Sigmoid colon (tissue), 7 donors: ENCODE results near the gene IFT74. TPM values are rescaled to one million over a fixed set of nuclear protein-coding genes. Genes with fewer than 3 reads are reported as not detected.

ENCODE experiments used
- DNase-seq: peaks from one replicate; pipeline ENCODE4 v3.0.0-alpha.2; 2019
- H3K27ac ChIP-seq, 4 donors: fragments of 200-600 bp; sonication (generic); one replicate each; pipeline ENCODE4 v1.5.1; 2016 to 2019; ENCODE audit warnings: mild to moderate bottlenecking in 1 of 4
- H3K27me3 ChIP-seq, 3 donors: fragments of 200-600 bp; sonication (generic); one replicate each; pipeline ENCODE4 v1.5.1; 2019; ENCODE audit warnings: mild to moderate bottlenecking in 1 of 3
- H3K36me3 ChIP-seq, 4 donors: fragments of 200-600 bp; sonication (generic); one replicate each; pipeline ENCODE4 v1.5.1; 2016 to 2019
- H3K4me1 ChIP-seq, 4 donors: fragments of 200-600 bp; sonication (generic); one replicate each; pipeline ENCODE4 v1.5.1; 2017 to 2019
- H3K4me3 ChIP-seq, 4 donors: fragments of 200-600 bp; sonication (generic); one replicate each; pipeline ENCODE4 v1.5.1; 2017 to 2019; ENCODE audit warnings: mild to moderate bottlenecking in 2 of 4, moderate library complexity in 1 of 4
- H3K9me3 ChIP-seq, 4 donors: fragments of 200-600 bp in 3 of 4; sonication (generic) in 3 of 4; one replicate each; pipeline versions ENCODE4 v1.5.1 to v1.6.1; 2013 to 2019
- CTCF ChIP-seq, 4 experiments: fragments of 450-650 bp in 3 of 4; fragments of 200-600 bp in 1 of 4; IDR thresholded peaks; one replicate each; pipeline ENCODE4 v1.5.1; 2016 to 2019; ENCODE audit warnings: antibody characterized with exemption in 4 of 4, mild to moderate bottlenecking in 3 of 4, moderate library complexity in 2 of 4
- EP300 ChIP-seq, 4 donors: sonication (generic); formaldehyde crosslinking; IDR thresholded peaks; one replicate each; pipeline ENCODE4 v1.6.1; 2017; ENCODE audit warnings: antibody characterized with exemption in 4 of 4
- POLR2A ChIP-seq, 2 donors: fragments of 450-650 bp; IDR thresholded peaks; one replicate each; pipeline ENCODE4 v1.6.1; 2016; ENCODE audit warnings: antibody characterized with exemption in 2 of 2, mild to moderate bottlenecking in 2 of 2, moderate library complexity in 2 of 2
- POLR2AphosphoS5 ChIP-seq, 4 donors: sonication (generic); formaldehyde crosslinking; IDR thresholded peaks; one replicate each; pipeline ENCODE4 v1.6.1; 2017; ENCODE audit warnings: antibody characterized with exemption in 4 of 4
- WGBS, 2 donors: extraction: QIAGEN DNeasy Blood & Tissue Kit; methylation state at CpG; one replicate each; pipeline ENCODE4 v1.1.7; 2013; 5-methylcytosine and 5-hydroxymethylcytosine counted together
- intact Hi-C: fragments of 100-400 bp; cut with DNase I; formaldehyde crosslinking; loops from one replicate; pipeline ENCODE4 v1.15.1; 2023
- polyA plus RNA-seq, 3 donors: library from polyadenylated mRNA; stranded (reverse); fragments of 200-250 nt; gene quantifications; one replicate each; pipeline ENCODE4 v1.2.3, GENCODE V29; 2013
- total RNA-seq, 4 donors: library from RNA; depleted of rRNA; stranded (reverse); fragments of >200 nt; gene quantifications; one replicate each; pipeline ENCODE4 v1.1.0, GENCODE V29; 2016
- donor health status: healthy with polysubstance abuse.
- donor health status: Bipolar disorder and iron deficiency.
- donor health status: healthy.

The IFT74 gene
- total and polyA plus RNA-seq, 7 donors = 9.6 to 22.5 (median 14.5) TPM

- no peak within 1 kb of the TSS for H3K27ac ChIP-seq
- 26 to 74% methylated on average over 3 of the region's 3 CpGs for WGBS, 2 donors
These were observed 49.3 kb downstream of the IFT74 start, which contains the start of gene LRRC19 for GRCh38 chr9:27005491-27005890. Gene LRRC19 (minus strand): TSS chr9:27005672. CDS start chr9:26999694, 5,978 bp downstream.

GRCh38 chr9:27019589-27019988 lies 63.4 kb downstream of the IFT74 start:
- Histone ChIP-seq H3K4me3 (no peak overlapping the region), H3K27me3 (no peaks in the 10 kb centered on the region), H3K27ac (no peak overlapping the region), H3K9me3 (no peaks in the 10 kb centered on the region), H3K4me1 (no peaks in the 10 kb centered on the region), H3K36me3 (peaks cover 6 to 70% (median 12%) of the 10 kb centered on the region in 4 donors)
- intact Hi-C loops = no loop called here
- DNase-seq = no peak
- TF ChIP-seq POLR2A (IDR thresholded peaks at IDR 0.05) (no peak), POLR2AphosphoS5 (IDR thresholded peaks at IDR 0.05) (no peak), EP300 (IDR thresholded peaks at IDR 0.05) (no peak), CTCF (IDR thresholded peaks at IDR 0.05) (no peak)

More at GRCh38 chr9:27005491-27005890, 49.3 kb downstream of the IFT74 start, which contains the start of gene LRRC19:
- no peak for TF ChIP-seq POLR2AphosphoS5 (IDR thresholded peaks at IDR 0.05)
- TF ChIP-seq EP300 (IDR thresholded peaks at IDR 0.05) = no peak
- no peak for TF ChIP-seq CTCF (IDR thresholded peaks at IDR 0.05)
- TF ChIP-seq POLR2A (IDR thresholded peaks at IDR 0.05) = no peak
- no peaks in the 10 kb centered on the region for H3K27me3 ChIP-seq
- no peak within 1 kb of the TSS for H3K4me3 ChIP-seq
- peaks cover 0 to 19% (median 4%) of the 10 kb centered on the region in 4 donors for H3K36me3 ChIP-seq
- DNase-seq = no peak
- no peaks in the 10 kb centered on the region for H3K9me3 ChIP-seq
- no peaks in the 10 kb centered on the region for H3K4me1 ChIP-seq
- intact Hi-C loops = no loop called here

- Histone ChIP-seq H3K27me3 (no peaks in the 10 kb centered on the region), H3K9me3 (no peaks in the 10 kb centered on the region), H3K4me1 (no peaks in the 10 kb centered on the region), H3K4me3 (no peak overlapping the region), H3K36me3 (peaks cover 6 to 45% (median 8%) of the 10 kb centered on the region in 4 donors), H3K27ac (no peak overlapping the region)
- intact Hi-C loops = no loop called here
- WGBS, 2 donors = 88 to 94% methylated on average over 5 of the region's 5 CpGs
- TF ChIP-seq POLR2AphosphoS5 (IDR thresholded peaks at IDR 0.05) = no peak
- TF ChIP-seq POLR2A (IDR thresholded peaks at IDR 0.05) = no peak
- no peak for TF ChIP-seq CTCF (IDR thresholded peaks at IDR 0.05)
- TF ChIP-seq EP300 (IDR thresholded peaks at IDR 0.05) = no peak
- no peak for DNase-seq
These were observed 66.7 kb downstream of the IFT74 start for GRCh38 chr9:27022920-27023319.

- intact Hi-C loops = no loop called here
- WGBS, 2 donors = 87 to 89% methylated on average over 7 of the region's 7 CpGs
- Histone ChIP-seq H3K36me3 (peaks cover 3 to 15% (median 4%) of the 10 kb centered on the region in 4 donors), H3K9me3 (no peaks in the 10 kb centered on the region), H3K4me3 (no peak overlapping the region), H3K27me3 (no peaks in the 10 kb centered on the region), H3K4me1 (no peaks in the 10 kb centered on the region), H3K27ac (no peak overlapping the region)
- TF ChIP-seq POLR2AphosphoS5 (IDR thresholded peaks at IDR 0.05) = no peak
- no peak for TF ChIP-seq POLR2A (IDR thresholded peaks at IDR 0.05)
- no peak for TF ChIP-seq EP300 (IDR thresholded peaks at IDR 0.05)
- no peak for TF ChIP-seq CTCF (IDR thresholded peaks at IDR 0.05)
- DNase-seq = no peak
These were observed 73.0 kb downstream of the IFT74 start for GRCh38 chr9:27029186-27029585.
